Measurements from ENCODE around the gene PLA2G15.

GRCh38 chr16:68263559-68264127 is 18.5 kb downstream of the PLA2G15 start:
- no peak for TF ChIP-seq CTCF (IDR thresholded peaks at IDR 0.05)
- no peak for TF ChIP-seq POLR2A (IDR thresholded peaks at IDR 0.05)

Measured in adrenal gland (tissue), 5 donors.